ENCODE data around the gene PRSS21.

Gene PRSS21

GRCh38 chr16:2779978-2780898, 36.8 kb upstream of the PRSS21 start:
- no peak for DNase-seq

DNA sequence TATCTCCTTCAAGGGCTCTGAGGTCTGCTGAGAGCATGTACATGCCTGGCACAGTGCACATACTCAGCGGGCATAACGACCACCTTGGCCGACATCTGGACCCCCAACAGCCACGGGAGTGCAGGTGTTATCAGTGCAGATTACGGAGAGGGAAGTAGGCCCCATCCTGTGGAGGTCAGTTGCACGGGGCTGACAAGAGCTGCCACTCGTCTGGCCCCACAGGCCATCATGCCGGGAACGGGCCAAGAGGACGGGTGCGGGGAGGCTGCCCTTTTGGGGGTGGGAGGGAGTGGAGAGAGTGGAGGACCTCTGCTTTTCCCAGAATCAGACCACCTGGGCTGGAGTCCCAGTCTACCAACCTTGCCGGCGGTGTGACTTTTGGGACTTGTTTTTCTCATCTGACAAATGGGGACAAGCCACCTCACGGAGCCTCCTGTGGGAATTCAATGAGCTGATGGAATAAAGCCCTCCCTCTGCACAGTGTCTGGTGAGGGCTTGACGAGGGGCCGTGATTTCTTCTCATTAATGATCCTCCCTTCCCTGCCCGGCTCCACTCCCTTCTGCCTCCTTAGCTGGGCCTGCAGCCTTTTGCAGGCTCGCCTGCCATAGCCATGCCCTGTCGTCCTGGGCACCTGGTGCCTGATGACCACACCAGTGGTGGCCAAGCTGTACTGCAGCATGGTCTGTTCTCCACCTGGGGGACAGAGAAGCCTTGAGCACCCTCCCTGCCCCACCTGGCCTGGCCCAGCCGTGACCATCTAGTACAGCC, 34.3 kb upstream of the PRSS21 start:
- DNase-seq = no peak

DNA sequence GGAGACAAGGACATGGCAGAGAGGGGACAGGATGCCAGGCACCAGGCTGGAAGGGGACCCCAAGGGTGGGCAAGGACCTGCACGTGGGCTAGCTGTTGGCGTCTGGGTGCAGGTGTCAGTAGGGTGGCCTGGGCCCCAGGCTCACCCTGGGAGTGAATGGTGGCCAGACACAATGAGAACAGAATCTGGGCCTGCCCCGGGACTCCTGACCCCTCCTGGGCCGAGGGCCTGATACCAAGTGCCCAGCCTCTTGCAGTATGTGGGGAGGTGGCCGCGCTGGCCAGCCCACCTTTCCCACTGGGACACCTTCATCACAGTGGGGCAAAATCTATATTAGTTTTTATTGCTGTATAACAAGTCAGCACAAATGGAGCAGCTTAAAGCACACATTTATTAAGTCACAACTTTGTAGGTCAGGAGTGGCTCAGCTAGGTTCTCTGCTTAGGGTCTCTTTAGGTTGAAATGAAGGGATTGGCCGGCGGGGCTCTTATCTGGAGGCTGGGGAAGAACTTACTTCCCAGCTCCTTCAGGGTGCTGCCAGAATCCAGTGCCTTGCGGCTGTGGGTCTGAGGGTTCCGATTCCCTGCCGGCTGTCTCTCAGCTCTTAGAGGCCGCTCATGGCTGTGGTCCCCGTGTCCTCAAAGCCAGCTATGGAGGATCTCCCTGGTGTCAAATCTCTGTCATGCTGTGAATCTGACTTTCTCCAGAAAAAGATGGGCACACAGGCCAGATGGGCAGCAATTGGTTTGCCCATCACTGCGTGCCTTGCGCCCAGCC, 33.3 kb upstream of the PRSS21 start:
- no peak for DNase-seq

GRCh38 chr16:2784358-2785100, 32.5 kb upstream of the PRSS21 start:
- DNase-seq = no peak

DNA sequence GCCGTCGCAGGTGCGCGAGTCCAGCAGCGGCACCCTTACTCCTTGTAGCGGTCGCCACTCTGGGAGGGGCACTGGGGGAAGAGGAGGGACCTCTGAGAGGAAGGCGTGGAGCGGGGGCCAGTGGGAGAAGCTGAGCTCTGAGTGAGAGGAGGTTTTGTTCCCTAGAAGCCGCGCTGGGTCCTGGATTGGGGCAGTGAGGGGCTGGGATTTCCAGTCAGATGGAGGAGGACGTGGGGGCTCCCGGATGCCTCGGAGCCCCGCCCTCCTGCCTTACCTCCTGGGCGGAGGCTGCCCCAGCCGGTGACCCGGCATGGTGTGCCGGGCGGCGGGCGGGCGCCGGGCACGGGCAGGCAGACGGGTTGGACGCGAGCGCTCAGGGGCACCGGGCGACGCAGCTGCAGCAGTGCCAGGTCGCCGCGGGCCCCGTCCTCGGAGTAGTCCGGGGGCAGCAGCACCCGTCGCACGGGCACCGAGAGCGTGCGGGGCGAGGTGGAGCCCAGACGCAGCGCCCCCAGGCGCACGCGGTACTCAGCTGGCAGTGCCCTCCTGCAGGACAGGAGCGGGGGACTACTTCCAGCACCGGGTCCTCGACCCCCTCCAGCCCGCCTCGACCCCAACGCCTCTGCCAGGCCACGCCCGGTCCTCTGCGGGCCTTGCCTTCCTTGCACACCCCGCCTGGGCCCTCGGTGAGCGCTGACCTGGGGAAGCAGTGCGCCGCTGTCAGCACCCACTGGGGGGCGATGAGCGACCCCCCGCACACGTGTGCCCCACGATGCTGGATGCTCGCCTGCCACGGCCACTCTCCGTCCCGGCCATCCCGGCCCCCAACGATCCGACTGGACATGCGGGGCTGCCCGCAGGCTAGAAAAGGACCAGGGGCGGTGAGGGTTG, 31.7 kb upstream of the PRSS21 start:
- DNase-seq = peak; percentile 58

DNA sequence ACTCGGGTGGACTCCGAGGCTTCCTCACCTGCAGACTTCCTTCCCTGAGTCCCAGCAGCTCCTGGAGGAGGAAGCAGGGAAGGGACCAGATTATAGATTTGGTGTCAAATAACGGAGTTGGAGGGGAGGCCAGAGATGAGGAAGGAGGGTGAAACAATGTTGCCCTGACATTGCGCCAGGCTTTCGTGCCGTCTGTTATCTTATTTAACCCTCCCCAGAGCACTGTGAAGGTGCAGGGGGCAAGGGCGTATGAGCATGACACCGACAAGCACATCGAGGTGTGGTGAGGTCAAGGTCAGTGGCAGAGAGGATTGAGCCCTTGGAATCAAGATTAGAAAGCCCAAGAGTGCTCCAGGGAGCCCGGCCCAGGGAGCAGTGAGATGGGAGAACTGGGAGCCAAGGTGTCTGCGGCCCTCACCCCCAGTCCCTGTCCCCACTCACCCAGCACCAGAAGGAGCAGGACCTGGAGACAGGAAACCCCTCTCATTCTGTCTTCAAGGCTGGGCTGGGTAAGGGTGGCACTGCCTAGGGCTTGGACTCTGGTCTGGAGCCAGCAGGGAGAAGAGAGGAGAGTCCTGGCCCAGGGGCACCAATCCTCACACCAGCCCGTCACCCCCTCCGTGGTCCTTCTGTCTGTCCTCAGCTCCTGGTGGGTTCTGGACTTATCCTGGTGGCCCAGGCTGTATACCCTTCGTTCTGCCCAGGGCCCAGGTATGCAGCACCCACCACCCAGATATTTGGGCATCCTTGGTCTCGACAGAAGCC, 30.8 kb upstream of the PRSS21 start:
- no peak for DNase-seq

GRCh38 chr16:2786826-2787151, 30.2 kb upstream of the PRSS21 start:
- no peak for DNase-seq

GRCh38 chr16:2787406-2787805, 29.6 kb upstream of the PRSS21 start, which contains the start of gene PRSS33:
Gene PRSS33, minus strand, starts transcription at chr16:2787560. Its CDS starts 1,013 bp downstream, at chr16:2786547.
- no peak for DNase-seq

GRCh38 chr16:2787961-2788360, 29.1 kb upstream of the PRSS21 start:
- DNase-seq = no peak

- no peak for DNase-seq
Measured at GRCh38 chr16:2790631-2791030, 26.4 kb upstream of the PRSS21 start.

- DNase-seq = no peak
Measured at GRCh38 chr16:2791174-2791573, 25.9 kb upstream of the PRSS21 start.

DNA sequence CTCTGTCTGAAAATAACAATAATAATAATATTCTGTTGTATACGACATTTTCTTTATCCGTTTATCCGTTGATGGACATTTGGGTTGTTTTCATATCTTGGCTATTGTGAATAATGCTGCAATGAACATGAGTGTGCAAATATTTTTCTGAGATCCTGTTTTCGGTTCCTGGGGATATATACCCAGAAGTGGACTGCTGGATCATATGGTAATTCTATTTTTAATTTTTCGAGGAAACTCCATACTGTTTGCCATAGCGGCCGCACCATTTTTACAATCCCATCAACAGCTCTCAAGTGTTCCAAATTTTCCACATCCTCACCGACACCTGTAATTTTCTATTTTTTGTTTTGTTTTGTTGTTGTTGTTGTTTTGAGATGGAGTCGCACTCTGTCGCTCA, 24.1 kb upstream of the PRSS21 start:
- DNase-seq = no peak

GRCh38 chr16:2795395-2796143, 21.5 kb upstream of the PRSS21 start:
- no peak for DNase-seq

GRCh38 chr16:2798723-2799204, 18.3 kb upstream of the PRSS21 start:
- no peak for DNase-seq

DNA sequence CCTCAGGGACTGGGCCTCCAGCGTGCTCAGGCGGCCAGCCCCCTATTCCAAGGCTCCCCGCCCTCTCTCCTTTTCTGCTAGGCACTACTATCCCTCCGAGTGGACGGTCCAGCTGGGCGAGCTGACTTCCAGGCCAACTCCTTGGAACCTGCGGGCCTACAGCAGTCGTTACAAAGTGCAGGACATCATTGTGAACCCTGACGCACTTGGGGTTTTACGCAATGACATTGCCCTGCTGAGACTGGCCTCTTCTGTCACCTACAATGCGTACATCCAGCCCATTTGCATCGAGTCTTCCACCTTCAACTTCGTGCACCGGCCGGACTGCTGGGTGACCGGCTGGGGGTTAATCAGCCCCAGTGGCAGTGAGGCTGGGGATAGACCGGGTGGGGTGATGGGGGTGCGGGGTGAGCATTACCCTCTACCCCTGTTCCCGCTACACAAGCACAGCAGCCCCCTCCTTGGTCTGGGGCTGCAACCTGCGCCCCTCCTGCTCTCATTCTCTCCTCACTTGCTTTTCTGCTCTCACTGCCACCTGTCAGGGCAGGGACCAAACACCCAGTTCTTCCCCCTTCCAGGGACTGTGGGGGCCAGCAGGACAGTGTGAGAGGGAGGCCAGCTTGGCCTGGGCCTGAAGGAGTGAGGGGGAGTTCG, 17.7 kb upstream of the PRSS21 start:
- no peak for DNase-seq

DNA sequence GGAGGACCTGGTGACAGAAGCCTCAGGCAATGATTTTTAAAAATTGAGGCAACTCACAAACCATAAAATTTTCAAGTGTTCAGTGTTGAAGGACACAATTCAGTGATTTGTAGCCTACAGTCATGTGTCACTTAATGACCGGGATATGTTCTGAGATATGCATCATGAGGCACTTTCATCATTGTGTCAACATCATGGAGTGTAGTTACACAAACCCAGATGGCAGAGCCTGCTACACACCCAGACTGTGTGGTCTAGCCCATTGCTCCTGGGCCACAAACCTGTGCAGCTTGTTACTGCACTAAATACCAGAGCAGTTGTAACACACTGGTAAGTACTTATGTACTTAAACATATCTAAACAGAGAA, 17.2 kb upstream of the PRSS21 start:
- DNase-seq = no peak

DNA sequence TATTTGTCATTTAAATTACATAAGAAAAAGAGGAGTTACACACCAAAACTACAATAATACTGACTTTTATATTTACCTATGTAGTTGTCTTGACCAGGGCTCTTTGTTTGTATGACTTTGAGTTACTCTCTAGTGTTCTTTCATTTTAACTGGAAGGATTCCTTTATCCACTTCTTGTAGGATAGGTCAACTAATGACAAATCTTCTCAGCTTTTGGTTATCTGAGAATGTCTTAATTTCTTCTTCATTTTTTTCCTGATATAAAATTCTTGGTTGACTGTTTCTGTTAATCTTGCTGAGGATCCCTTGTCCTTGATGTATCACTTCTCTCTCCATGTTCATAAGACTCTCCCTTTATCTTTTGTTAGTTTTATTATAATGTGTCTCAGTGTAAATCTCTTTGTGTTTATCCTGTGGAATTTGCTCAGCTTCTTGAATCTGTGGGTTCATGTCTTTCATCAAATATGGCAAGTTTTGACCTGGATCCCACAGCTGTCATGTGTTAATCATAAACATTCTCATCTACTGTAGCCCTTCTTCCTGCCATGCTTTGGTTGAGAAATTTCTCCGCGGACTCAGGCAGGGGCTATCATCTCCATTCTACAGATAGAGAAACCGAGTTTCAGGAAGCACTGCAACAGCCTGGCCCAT, 13.4 kb upstream of the PRSS21 start:
- DNase-seq = no peak

- no peak for DNase-seq
Measured at GRCh38 chr16:2804728-2805127, 12.3 kb upstream of the PRSS21 start.

DNA sequence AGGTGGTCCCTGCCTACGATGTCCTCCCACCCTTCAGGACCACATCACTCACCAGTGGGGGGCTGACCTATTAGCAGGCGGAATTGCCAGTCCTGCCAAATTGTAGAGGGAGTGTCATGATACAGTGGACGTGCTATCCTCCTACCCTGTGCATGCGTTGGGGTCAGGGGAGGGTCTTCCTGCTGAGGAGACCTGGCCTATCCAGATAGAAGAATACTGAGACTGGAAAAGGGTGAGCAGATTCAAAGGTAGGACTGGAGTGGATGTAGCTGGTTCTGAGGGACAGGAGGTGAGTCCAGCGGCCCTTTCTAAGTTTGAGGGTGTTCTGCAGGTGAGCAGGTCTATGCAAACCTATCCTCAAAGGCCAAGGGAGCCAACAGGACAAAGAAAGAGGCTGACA, 10.8 kb upstream of the PRSS21 start:
- DNase-seq = no peak

All from NCI-H146 (cell line).